ENCODE measurements around the gene DCUN1D2.
A peak's percentile ranks its signal among the peaks of the same experiment; 100 is the strongest.

DCUN1D2 gene

GRCh38 chr13:113507505-113508345 lies 17.2 kb upstream of the DCUN1D2 start:
- no peak for TF ChIP-seq CTCF (IDR thresholded peaks at IDR 0.05; ENCODE audit: poor library complexity, severe bottlenecking)
- Histone ChIP-seq H3K36me3 (ENCODE audit: low read depth) (peaks cover 64% of the 10 kb centered on the region), H3K4me3 (ENCODE audit: severe bottlenecking) (no peak overlapping the region), H3K27ac (ENCODE audit: poor library complexity, severe bottlenecking) (no peak overlapping the region), H3K27me3 (ENCODE audit: insufficient read depth, poor library complexity, severe bottlenecking) (no peaks in the 10 kb centered on the region), H3K9me3 (ENCODE audit: severe bottlenecking) (no peaks in the 10 kb centered on the region), H3K4me1 (ENCODE audit: insufficient read depth, poor library complexity, severe bottlenecking) (no peaks in the 10 kb centered on the region)
- no peak for ATAC-seq (ENCODE audit: low read depth)
- DNase-seq (ENCODE audit: low spot score): no peak

GRCh38 chr13:113506871-113507388 lies 16.4 kb upstream of the DCUN1D2 start:
- TF ChIP-seq CTCF (IDR thresholded peaks at IDR 0.05; ENCODE audit: poor library complexity, severe bottlenecking): no peak
- no peaks in the 10 kb centered on the region for H3K27me3 ChIP-seq (ENCODE audit: insufficient read depth, poor library complexity, severe bottlenecking)
- H3K36me3 ChIP-seq (ENCODE audit: low read depth): peaks cover 72% of the 10 kb centered on the region
- H3K4me3 ChIP-seq (ENCODE audit: severe bottlenecking): no peak overlapping the region
- DNase-seq (ENCODE audit: low spot score): no peak
- H3K9me3 ChIP-seq (ENCODE audit: severe bottlenecking): no peaks in the 10 kb centered on the region
- H3K27ac ChIP-seq (ENCODE audit: poor library complexity, severe bottlenecking): no peak overlapping the region
- ATAC-seq (ENCODE audit: low read depth): no peak
- H3K4me1 ChIP-seq (ENCODE audit: insufficient read depth, poor library complexity, severe bottlenecking): no peaks in the 10 kb centered on the region

GRCh38 chr13:113506025-113506685 lies 15.6 kb upstream of the DCUN1D2 start:
- 0 out of 3 replicates have a peak, but pooled peaks have one; percentile 17 for ATAC-seq (ENCODE audit: low read depth)

GRCh38 chr13:113502686-113503085 lies 12.2 kb upstream of the DCUN1D2 start:
- no peak for DNase-seq (ENCODE audit: low spot score)
- no peak for ATAC-seq (ENCODE audit: low read depth)

More at GRCh38 chr13:113506025-113506685, 15.6 kb upstream of the DCUN1D2 start:
- Histone ChIP-seq H3K36me3 (ENCODE audit: low read depth) (peaks cover 74% of the 10 kb centered on the region), H3K4me1 (ENCODE audit: insufficient read depth, poor library complexity, severe bottlenecking) (no peaks in the 10 kb centered on the region), H3K27me3 (ENCODE audit: insufficient read depth, poor library complexity, severe bottlenecking) (no peaks in the 10 kb centered on the region), H3K4me3 (ENCODE audit: severe bottlenecking) (no peak overlapping the region), H3K27ac (ENCODE audit: poor library complexity, severe bottlenecking) (no peak overlapping the region), H3K9me3 (ENCODE audit: severe bottlenecking) (no peaks in the 10 kb centered on the region)
- DNase-seq (ENCODE audit: low spot score): no peak
- no peak for TF ChIP-seq CTCF (IDR thresholded peaks at IDR 0.05; ENCODE audit: poor library complexity, severe bottlenecking)

More at GRCh38 chr13:113502686-113503085, 12.2 kb upstream of the DCUN1D2 start:
- H3K4me3 ChIP-seq (ENCODE audit: severe bottlenecking): no peak overlapping the region
- TF ChIP-seq CTCF (IDR thresholded peaks at IDR 0.05; ENCODE audit: poor library complexity, severe bottlenecking): no peak
- H3K4me1 ChIP-seq (ENCODE audit: insufficient read depth, poor library complexity, severe bottlenecking): no peaks in the 10 kb centered on the region
- H3K27me3 ChIP-seq (ENCODE audit: insufficient read depth, poor library complexity, severe bottlenecking): no peaks in the 10 kb centered on the region
- H3K9me3 ChIP-seq (ENCODE audit: severe bottlenecking): no peaks in the 10 kb centered on the region
- H3K36me3 ChIP-seq (ENCODE audit: low read depth): peaks cover 89% of the 10 kb centered on the region
- H3K27ac ChIP-seq (ENCODE audit: poor library complexity, severe bottlenecking): no peak overlapping the region
